Measurements from ENCODE around the gene RYK. TPM values are rescaled to one million over a fixed set of nuclear protein-coding genes. Genes with fewer than 3 reads are reported as not detected.

The RYK gene
- total RNA-seq, 1 experiment from 2014 or later = 60.6 TPM

- no peak overlapping the region for H2AK5ac ChIP-seq (ENCODE audit: insufficient read length, low read length)
- no peak overlapping the region for H3K9ac ChIP-seq (ENCODE audit: extremely low read depth, insufficient read length, low read length)
- H3K14ac ChIP-seq (ENCODE audit: insufficient read depth, low read length) = no peak overlapping the region
- H3K36me3 Mint-ChIP-seq (ENCODE audit: insufficient read depth in 1 of 3, low read depth in 3 of 3) = peaks cover 0 to 4% (median 0%) of the 10 kb centered on the region in 3 experiments; a peak in 2 of 7 replicates
- H3K4ac ChIP-seq (ENCODE audit: low read depth, low read length) = no peak overlapping the region
- H4K8ac ChIP-seq (replicated peaks; ENCODE audit: insufficient read length, low read depth, low read length) = no peak overlapping the region
- no peak overlapping the region for H4K5ac ChIP-seq (ENCODE audit: insufficient read length, low read depth, low read length)
- no peak overlapping the region for H3K4me2 ChIP-seq (ENCODE audit: insufficient read depth, insufficient read length, low read length)
- no peak overlapping the region for H3K27ac ChIP-seq (ENCODE audit: insufficient read length, low read depth, low read length)
- H2BK20ac ChIP-seq (ENCODE audit: low read depth, low read length, poor library complexity, severe bottlenecking) = no peak overlapping the region
- no peak for TF ChIP-seq CTCF (conservative IDR thresholded peaks at IDR 0.05)
- no peak overlapping the region for H2AFZ ChIP-seq (ENCODE audit: low read length)
- H3K23me2 ChIP-seq (ENCODE audit: insufficient read length, low read depth, low read length, poor library complexity, severe bottlenecking) = no peaks in the 10 kb centered on the region
- H2BK5ac ChIP-seq (ENCODE audit: insufficient read length, low read length) = no peak overlapping the region
- no peak overlapping the region for H4K91ac ChIP-seq (ENCODE audit: insufficient read length, low read depth, low read length)
- H3K23ac ChIP-seq (ENCODE audit: insufficient read length, low read depth, low read length) = no peak overlapping the region
- H3K79me1 ChIP-seq (ENCODE audit: insufficient read depth, low read depth, low read length, poor library complexity, severe bottlenecking) = peaks cover 11% of the 10 kb centered on the region
- H3K27me3 Mint-ChIP-seq (ENCODE audit: low read depth) = no peaks in the 10 kb centered on the region
- no peak overlapping the region for H2BK15ac ChIP-seq (ENCODE audit: low read depth, low read length)
- no CpG with 5 or more reads among the region's 4 CpGs for WGBS (ENCODE audit: extremely low coverage, insufficient read length, low lambda C conversion rate)
- H2BK120ac ChIP-seq (ENCODE audit: low read depth, low read length, poor library complexity, severe bottlenecking) = no peak overlapping the region
- no peak overlapping the region for H3T11ph ChIP-seq (ENCODE audit: low read length)
- no peaks in the 10 kb centered on the region for H4K20me1 ChIP-seq (ENCODE audit: control insufficient read depth, insufficient read depth, insufficient read length)
- no peaks in the 10 kb centered on the region for H3K27me3 ChIP-seq (ENCODE audit: insufficient read depth, low read length)
- H3K18ac ChIP-seq (ENCODE audit: insufficient read length, low read depth, low read length) = no peak overlapping the region
- peaks cover 1% of the 10 kb centered on the region; the same call in 1 of the 2 replicates for H3K4me1 ChIP-seq (ENCODE audit: insufficient read depth, low read length)
- H3K56ac ChIP-seq (ENCODE audit: insufficient read length, low read depth, low read length) = no peak overlapping the region
- H3K9me3 Mint-ChIP-seq = no peaks in the 10 kb centered on the region
- no peak overlapping the region for H2BK12ac ChIP-seq (ENCODE audit: insufficient read length, low read depth, low read length)
- H3K4me1 Mint-ChIP-seq = peaks cover 31 to 40% of the 10 kb centered on the region in 2 experiments
- peaks cover 34% of the 10 kb centered on the region; the same call in 1 of the 2 replicates for H3K79me2 ChIP-seq (ENCODE audit: insufficient read depth, low read length)
- DNase-seq = no peak
- H3K4me3 Mint-ChIP-seq = no peak overlapping the region; a peak in 1 of 5 replicates
- H3K27ac Mint-ChIP-seq = no peak overlapping the region
- H3K9me3 ChIP-seq (ENCODE audit: control insufficient read depth, low read depth, low read length) = no peaks in the 10 kb centered on the region
These were observed 13.1 kb downstream of the RYK start for GRCh38 chr3:134237454-134238145.
